GM12875 (cell line): ENCODE results near the gene LRRC66.

ENCODE experiments used
- H3K4me3 ChIP-seq: one replicate; pipeline ENCODE4 v1.5.1; 2011; ENCODE audit warnings: low read depth, low read length, control low read depth
- CTCF ChIP-seq: IDR thresholded peaks from 2 replicates; pipeline ENCODE4 v1.5.1; 2011; ENCODE audit warnings: low read depth, mild to moderate bottlenecking, control low read depth, inconsistent platforms, low read length, moderate library complexity, borderline replicate concordance; ENCODE audit not compliant: insufficient read depth

LRRC66 gene

GRCh38 chr4:52019936-52020657, at the start of gene LRRC66:
Gene LRRC66 (minus strand): TSS chr4:52020363. CDS start chr4:52017613, 2,750 bp downstream.
- no peak for TF ChIP-seq CTCF

DNA sequence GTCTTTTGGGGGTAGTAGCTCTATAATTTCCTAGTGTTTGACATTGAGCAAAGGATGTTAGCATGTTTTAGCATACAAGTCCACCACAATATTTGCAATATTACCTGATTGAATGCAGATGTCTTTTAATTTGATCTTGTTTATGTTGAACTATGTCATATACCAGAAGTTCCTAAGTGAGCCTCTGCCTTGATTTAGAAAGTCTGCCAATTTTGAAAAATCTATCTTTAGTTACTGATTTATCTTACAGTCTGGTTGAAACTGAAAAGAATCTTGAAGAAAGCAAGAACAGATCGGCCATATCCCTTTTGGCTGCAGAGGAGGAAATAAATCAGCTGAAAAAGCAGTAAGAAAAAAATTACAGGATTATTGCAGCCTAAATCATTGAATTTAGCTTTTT, 49.4 kb upstream of the LRRC66 start:
- H3K4me3 ChIP-seq, result no peak overlapping the region
- no peak for TF ChIP-seq CTCF

More at GRCh38 chr4:52019936-52020657, at the start of gene LRRC66:
- no peak within 1 kb of the TSS for H3K4me3 ChIP-seq

GRCh38 chr4:52059372-52059771, 39.2 kb upstream of the LRRC66 start:
- no peak overlapping the region for H3K4me3 ChIP-seq
- no peak for TF ChIP-seq CTCF

- TF ChIP-seq CTCF, result no peak
- H3K4me3 ChIP-seq, result no peak overlapping the region
Measured at GRCh38 chr4:52058275-52058674, 38.1 kb upstream of the LRRC66 start.

DNA sequence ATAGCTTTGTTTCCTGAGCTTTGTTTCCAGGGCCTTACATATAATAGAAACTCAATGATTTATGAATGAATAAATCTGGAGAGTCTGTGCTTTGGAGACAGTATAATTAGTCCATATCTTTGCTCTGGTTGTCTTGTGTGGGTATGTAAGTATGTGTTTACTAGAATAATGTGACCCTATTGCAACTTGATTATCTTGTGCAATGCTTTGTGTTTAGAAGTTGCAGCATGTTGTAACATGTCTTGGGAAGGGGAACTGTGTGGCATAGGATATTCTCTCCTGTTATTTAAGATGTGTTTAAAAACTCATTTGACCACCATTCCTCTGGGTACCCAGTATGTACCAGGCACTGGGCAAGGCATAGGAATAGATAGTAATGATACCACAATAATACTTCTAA, 37.0 kb upstream of the LRRC66 start:
- H3K4me3 ChIP-seq, result no peak overlapping the region
- TF ChIP-seq CTCF, result no peak

GRCh38 chr4:52054254-52054653, 34.1 kb upstream of the LRRC66 start:
- no peak for TF ChIP-seq CTCF
- H3K4me3 ChIP-seq, result no peak overlapping the region

DNA sequence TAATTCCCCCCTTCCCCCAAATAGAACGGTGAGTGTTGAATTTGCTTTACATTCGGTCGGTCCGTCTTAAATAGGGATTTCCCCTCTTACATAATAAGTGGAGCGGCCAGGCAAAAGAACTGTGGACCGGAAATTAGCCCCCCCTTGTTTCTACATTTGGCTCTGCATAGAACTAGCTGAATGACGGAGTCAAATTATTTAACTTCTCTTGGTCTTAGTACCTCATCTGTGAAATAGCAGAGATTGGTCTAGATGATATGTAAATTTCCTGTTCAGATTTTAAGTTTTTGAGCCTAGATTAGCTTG, 32.3 kb upstream of the LRRC66 start:
- peak overlapping the region; percentile 34 for H3K4me3 ChIP-seq
- no peak for TF ChIP-seq CTCF
